HUDEP-2 (cell line): Measurements from ENCODE around the gene DPEP1.
A peak's percentile ranks its signal among the peaks of the same experiment; 100 is the strongest.
"Not testable (repeated sequence)": the region's sequence is repeated elsewhere in the genome, so short reads cannot be mapped to it uniquely, and the experiment has no call there.

Experiments
- DNase-seq, 76 experiments: peaks; one replicate each; lab custom pipeline; 2025; ENCODE audit not compliant: unreplicated experiment in 76 of 76; lab: John Stamatoyannopoulos, UW

DPEP1 gene

DNA sequence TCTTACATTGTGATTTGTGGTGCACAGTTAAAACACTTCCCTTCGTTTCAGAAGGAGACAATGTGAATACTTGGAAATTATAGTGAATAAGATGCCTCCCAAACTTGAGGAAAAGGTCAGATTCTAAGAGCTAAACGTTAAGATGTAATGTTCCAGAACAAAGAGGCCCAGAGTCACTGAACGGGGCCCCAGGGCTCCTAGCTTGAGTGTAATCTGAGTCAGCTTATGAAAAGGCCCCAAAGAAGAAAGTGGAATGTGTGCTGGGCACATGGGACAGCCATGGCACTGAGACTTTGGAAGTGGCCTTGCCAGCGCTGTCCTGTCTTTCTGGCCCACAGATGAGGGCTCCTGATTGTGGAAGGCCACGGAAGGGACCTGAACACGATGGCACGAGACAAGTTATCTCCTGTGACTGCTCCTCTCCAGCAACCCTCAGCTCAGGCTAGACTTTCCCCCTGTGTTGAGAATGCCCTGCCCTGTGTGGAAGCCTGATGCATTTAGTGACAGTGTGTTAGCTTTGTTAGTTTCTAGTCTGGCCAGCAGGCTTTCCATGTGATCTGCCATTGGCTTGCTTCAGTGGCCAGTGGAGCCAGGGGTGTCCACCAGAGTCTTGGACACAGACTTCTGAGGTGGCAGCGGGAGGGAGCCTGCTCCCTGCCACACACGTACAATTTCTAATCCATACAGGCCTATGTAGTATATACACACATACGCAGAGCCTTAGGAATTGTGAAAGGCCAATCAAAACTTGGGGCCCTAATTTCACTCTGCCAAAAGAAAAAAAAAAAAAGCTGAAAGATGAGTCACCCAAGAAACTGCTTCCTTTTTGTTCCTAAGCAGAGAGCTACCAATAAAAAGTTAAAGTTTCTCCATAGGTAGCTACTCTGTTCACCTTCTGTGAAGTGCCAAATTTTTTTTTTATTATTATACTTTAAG, 57.3 kb downstream of the DPEP1 start:
- no peak for DNase-seq

DNA sequence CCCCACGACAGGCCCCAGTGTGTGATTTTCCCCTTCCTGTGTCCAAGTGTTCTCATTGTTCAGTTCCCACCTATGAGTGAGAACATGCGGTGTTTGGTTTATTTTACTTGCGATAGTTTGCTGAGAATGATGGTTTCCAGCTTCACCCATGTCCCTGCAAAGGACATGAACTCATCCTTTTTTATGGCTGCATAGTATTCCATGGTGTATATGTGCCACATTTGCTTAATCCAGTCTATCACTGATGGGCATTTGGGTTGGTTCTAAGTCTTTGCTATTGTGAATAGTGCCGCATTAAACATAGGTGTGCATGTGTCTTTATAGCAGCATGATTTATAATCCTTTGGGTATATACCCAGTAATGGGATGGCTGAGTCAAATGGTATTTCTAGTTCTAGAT, 58.1 kb downstream of the DPEP1 start:
- not testable (repeated sequence) for DNase-seq

DNA sequence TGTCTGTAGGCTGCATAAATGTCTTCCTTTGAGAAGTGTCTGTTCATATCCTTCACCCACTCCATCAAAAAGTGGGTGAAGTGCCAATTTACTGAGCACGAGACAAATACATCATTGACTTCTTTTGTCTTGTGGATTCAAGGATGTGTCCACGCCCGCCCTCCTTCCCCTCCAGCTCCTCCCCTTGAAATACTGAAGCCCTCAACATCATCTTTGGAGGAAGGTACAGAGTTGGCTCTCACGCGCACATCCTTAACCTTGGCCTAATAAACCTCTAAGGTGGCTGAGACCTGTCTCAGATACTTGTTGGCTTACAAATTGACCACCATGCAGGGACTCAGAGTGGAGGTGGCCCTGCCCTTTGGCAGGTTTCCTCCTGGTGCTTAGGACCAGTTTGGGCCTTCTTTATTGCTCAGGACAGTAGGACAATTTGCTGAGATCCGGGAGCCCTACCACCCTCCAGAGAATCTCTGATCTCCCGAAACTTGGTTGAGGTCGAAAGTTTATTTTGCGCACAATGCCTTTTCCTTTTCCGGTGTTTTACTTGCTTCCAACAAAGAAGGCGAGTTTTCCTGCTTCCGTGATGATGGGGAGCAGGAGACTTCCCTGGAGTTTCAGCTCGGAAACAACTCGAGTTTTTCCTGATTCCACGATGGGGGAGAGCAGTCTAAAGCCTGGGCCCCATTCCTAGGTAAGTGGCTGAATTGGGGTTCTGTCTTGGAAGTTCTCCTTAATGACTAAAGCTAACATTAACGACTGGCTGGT, 58.9 kb downstream of the DPEP1 start:
- no peak for DNase-seq

DNA sequence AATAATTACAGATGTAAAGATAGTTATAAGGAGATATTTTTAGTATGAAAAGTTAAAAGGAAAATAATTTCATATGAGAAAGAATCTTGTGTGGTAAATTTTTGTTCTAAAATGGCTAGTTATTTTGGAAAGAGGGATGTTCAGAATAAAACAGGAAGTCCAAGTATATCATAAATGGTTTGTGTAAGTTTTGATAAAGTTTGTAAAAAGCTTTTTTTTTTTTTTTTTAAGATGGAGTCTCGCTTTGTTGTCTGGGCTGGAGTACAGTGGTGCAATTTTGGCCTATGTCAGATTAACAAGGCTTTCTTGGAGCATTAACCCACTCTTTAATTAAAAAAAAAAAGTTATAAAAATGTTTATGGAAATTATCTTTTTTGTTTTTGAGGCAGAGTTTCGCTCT, 64.8 kb downstream of the DPEP1 start:
- DNase-seq = no peak

DNA sequence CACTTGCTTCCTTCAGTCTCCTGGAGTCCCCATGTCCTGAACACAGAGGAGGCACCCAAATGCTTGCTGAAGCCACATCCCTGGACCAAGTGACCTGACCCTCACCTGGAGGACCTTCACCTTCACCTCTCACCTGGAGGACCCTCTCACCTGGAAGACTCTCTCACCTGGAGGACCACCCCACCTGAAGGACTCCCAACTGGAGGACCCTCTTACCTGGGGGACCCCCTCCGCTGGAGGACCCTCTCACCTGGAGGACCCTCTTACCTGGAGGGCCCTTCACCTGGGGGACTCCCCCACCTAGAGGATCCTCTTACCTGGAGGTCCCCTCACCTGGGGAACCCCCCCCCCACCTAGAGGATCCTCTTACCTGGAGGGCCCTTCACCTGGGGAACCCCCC, 72.5 kb downstream of the DPEP1 start:
- DNase-seq = no peak

DNA sequence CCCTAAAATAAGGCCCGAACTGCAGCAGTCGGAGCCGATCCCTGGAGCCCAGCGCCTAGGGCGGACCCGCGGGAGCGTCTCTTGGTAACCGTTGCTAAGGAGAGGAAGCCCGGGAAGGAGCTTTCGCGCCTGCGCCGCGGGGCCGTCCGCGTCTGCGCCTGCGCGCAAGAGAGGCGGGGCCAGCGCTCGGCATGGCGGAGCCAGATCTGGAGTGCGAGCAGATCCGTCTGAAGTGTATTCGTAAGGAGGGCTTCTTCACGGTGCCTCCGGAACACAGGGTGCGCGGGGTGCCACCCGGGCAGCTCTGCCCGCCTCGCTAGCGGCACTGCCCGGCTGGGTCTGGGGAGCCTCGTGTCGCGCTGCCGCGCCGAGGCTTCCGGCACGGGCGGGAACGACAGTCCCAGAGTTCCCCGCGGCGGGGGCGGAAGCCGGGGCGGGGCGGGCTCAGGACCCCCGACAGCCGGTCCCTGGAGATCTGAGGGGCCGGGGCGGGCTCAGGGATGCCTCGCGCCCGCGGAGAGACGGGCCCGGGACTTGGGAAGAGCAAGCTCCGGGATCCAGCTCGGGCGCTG, 73.2 kb downstream of the DPEP1 start, which contains the start of gene CDK10:
CDK10 (plus strand) TSS at position 170 of the 572 bp plus-strand sequence; CDS start at position 192, 22 bp downstream.
- DNase-seq = peak in 72 of 76 experiments; percentile 31 to 92 (median 83)

DNA sequence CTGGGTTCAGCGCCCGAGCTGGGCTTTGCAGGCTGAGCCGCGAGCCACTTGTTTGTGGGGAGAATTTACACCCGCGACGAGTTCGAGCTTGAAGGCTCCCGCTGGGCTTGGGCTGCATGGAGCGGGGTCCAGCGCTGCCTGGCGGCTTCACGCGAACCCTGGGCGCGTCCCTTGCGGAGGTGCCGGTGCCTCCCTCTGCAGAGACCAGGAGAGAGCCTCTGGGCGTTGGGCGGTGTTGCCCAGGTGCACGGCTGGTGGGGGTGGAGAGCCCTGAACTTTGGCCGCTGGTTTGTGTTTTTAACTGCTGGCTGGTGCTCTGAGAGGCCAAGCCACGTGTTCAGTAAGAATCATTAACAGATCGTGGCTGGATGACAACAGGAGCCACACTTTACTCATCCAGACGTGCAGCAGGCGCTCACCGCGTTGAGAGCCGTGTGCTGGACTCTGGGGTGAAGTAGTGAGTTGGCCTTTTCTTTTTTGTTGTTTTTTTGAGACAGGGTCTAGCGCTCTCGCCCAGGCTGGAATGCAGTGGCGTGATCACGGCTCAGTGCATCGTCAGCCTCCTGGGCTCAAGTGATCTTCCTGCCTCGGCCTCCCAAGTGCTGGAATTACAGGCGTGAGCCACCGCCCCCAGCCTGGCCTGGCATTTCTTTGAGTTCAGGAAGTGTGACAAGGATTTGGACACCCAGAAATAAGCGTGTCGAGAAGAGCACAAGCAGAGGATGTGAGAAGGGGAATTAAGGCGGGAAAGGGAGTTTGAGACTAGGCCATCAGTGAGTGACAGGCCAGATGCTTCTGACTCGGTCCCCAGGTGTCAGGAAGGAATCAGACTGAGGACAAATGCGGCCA, 73.9 kb downstream of the DPEP1 start:
- DNase-seq = peak in 5 of 76 experiments; percentile 13 to 53 (median 31)
